Measurements from ENCODE around the gene SMNDC1. TPM values are rescaled to one million over a fixed set of nuclear protein-coding genes. Genes with fewer than 3 reads are reported as not detected.

SMNDC1 gene
- total RNA-seq, 4 donors from 2014 or later: 12.0 to 20.4 (median 17.4) TPM

- H3K27ac ChIP-seq: no peak overlapping the region
- H3K4me3 ChIP-seq: no peak overlapping the region
- no peaks in the 10 kb centered on the region for H3K36me3 ChIP-seq
- ATAC-seq: no peak
- H3K9me3 ChIP-seq: no peaks in the 10 kb centered on the region
- 56 to 71% methylated on average over 4 to 5 of the region's 5 CpGs for WGBS, 2 donors (ENCODE audit: low coverage in 1 of 2)
- TF ChIP-seq POLR2A (IDR thresholded peaks at IDR 0.05) (no peak), CTCF (IDR thresholded peaks at IDR 0.05) (no peak), EP300 (IDR thresholded peaks at IDR 0.05) (no peak), POLR2AphosphoS5 (IDR thresholded peaks at IDR 0.05) (no peak)
- peaks cover 0 to 16% (median 0%) of the 10 kb centered on the region in 3 donors for H3K4me1 ChIP-seq
- no peaks in the 10 kb centered on the region for H3K27me3 ChIP-seq
Measured at GRCh38 chr10:110349386-110349785, 44.7 kb upstream of the SMNDC1 start.

- H3K4me3 ChIP-seq: no peak overlapping the region
- peaks cover 0 to 7% (median 0%) of the 10 kb centered on the region in 3 donors for H3K4me1 ChIP-seq
- H3K9me3 ChIP-seq: no peaks in the 10 kb centered on the region
- H3K27ac ChIP-seq: no peak overlapping the region
- no peak for ATAC-seq
- H3K27me3 ChIP-seq: no peaks in the 10 kb centered on the region
- H3K36me3 ChIP-seq: no peaks in the 10 kb centered on the region
- no peak for TF ChIP-seq POLR2AphosphoS5 (IDR thresholded peaks at IDR 0.05)
- no peak for TF ChIP-seq POLR2A (IDR thresholded peaks at IDR 0.05)
- TF ChIP-seq EP300 (IDR thresholded peaks at IDR 0.05): no peak
- TF ChIP-seq CTCF (IDR thresholded peaks at IDR 0.05): no peak
Measured at GRCh38 chr10:110348336-110348735, 43.6 kb upstream of the SMNDC1 start.

GRCh38 chr10:110346914-110347313 lies 42.2 kb upstream of the SMNDC1 start:
- no peak for TF ChIP-seq CTCF (IDR thresholded peaks at IDR 0.05)
- TF ChIP-seq POLR2A (IDR thresholded peaks at IDR 0.05): no peak
- TF ChIP-seq EP300 (IDR thresholded peaks at IDR 0.05): no peak
- no peak for TF ChIP-seq POLR2AphosphoS5 (IDR thresholded peaks at IDR 0.05)
- H3K27me3 ChIP-seq: no peaks in the 10 kb centered on the region
- no peak overlapping the region for H3K4me3 ChIP-seq
- H3K27ac ChIP-seq: no peak overlapping the region
- H3K36me3 ChIP-seq: no peaks in the 10 kb centered on the region
- 83 to 100% methylated on average over 2 of the region's 4 CpGs for WGBS, 2 donors (ENCODE audit: low coverage in 1 of 2)
- H3K9me3 ChIP-seq: no peaks in the 10 kb centered on the region
- ATAC-seq: no peak
- H3K4me1 ChIP-seq: no peaks in the 10 kb centered on the region

GRCh38 chr10:110345286-110345685 lies 40.6 kb upstream of the SMNDC1 start:
- no peaks in the 10 kb centered on the region for H3K36me3 ChIP-seq
- TF ChIP-seq POLR2A (IDR thresholded peaks at IDR 0.05) (no peak), EP300 (IDR thresholded peaks at IDR 0.05) (no peak), CTCF (IDR thresholded peaks at IDR 0.05) (no peak), POLR2AphosphoS5 (IDR thresholded peaks at IDR 0.05) (no peak)
- no peak overlapping the region for H3K27ac ChIP-seq
- no peaks in the 10 kb centered on the region for H3K27me3 ChIP-seq
- no peaks in the 10 kb centered on the region for H3K4me1 ChIP-seq
- H3K4me3 ChIP-seq: no peak overlapping the region
- H3K9me3 ChIP-seq: no peaks in the 10 kb centered on the region
- WGBS, 2 donors (ENCODE audit: low coverage in 1 of 2): 70 to 80% methylated on average over 1 to 4 of the region's 4 CpGs
- ATAC-seq: no peak

GRCh38 chr10:110344622-110345021 lies 39.9 kb upstream of the SMNDC1 start:
- WGBS, 2 donors (ENCODE audit: low coverage in 1 of 2): 40 to 67% methylated on average over 2 of the region's 2 CpGs
- ATAC-seq: no peak
- no peaks in the 10 kb centered on the region for H3K27me3 ChIP-seq
- no peak for TF ChIP-seq POLR2A (IDR thresholded peaks at IDR 0.05)
- TF ChIP-seq CTCF (IDR thresholded peaks at IDR 0.05): no peak
- no peak for TF ChIP-seq POLR2AphosphoS5 (IDR thresholded peaks at IDR 0.05)
- TF ChIP-seq EP300 (IDR thresholded peaks at IDR 0.05): no peak
- H3K4me1 ChIP-seq: no peaks in the 10 kb centered on the region
- no peak overlapping the region for H3K4me3 ChIP-seq
- no peaks in the 10 kb centered on the region for H3K9me3 ChIP-seq
- H3K36me3 ChIP-seq: no peaks in the 10 kb centered on the region
- no peak overlapping the region for H3K27ac ChIP-seq

All from gastroesophageal sphincter (tissue), 4 donors.